ENCODE measurements around the gene FHOD3.

Gene FHOD3

GRCh38 chr18:36323421-36323820 lies 25.9 kb downstream of the FHOD3 start:
- no peak for DNase-seq

- no peak for DNase-seq
Measured at GRCh38 chr18:36325846-36326245, 28.3 kb downstream of the FHOD3 start.

GRCh38 chr18:36326771-36327170 lies 29.3 kb downstream of the FHOD3 start:
- no peak for DNase-seq

- DNase-seq: no peak
Measured at GRCh38 chr18:36327352-36328316, 30.1 kb downstream of the FHOD3 start.

DNA sequence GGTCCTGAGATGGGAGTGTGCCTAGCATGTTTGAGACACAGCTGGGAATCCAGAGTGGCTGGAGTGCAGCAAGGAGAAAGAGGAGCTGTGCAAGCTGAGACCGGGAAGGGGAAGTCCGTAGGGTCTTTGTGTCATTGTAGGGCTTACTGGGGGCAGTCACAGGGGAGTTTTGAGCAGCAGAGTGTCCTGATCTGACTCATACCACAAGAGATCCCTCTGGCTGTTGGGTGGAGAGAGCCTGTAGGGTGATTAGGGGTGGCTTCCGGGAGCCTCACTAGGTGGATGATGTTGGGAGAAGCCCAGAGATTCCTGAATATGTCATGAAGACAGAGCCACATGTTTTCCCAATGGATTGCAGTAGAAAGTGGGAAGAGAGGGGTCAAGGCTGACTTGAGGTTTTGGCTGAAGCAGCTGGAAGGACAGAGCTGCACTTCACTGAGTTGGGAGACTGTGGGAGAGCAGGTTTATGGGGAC lies 30.9 kb downstream of the FHOD3 start:
- no peak for DNase-seq

- DNase-seq: no peak
Measured at GRCh38 chr18:36328916-36329315, 31.4 kb downstream of the FHOD3 start.

- DNase-seq: no peak
Measured at GRCh38 chr18:36329684-36330434, 32.3 kb downstream of the FHOD3 start.

DNA sequence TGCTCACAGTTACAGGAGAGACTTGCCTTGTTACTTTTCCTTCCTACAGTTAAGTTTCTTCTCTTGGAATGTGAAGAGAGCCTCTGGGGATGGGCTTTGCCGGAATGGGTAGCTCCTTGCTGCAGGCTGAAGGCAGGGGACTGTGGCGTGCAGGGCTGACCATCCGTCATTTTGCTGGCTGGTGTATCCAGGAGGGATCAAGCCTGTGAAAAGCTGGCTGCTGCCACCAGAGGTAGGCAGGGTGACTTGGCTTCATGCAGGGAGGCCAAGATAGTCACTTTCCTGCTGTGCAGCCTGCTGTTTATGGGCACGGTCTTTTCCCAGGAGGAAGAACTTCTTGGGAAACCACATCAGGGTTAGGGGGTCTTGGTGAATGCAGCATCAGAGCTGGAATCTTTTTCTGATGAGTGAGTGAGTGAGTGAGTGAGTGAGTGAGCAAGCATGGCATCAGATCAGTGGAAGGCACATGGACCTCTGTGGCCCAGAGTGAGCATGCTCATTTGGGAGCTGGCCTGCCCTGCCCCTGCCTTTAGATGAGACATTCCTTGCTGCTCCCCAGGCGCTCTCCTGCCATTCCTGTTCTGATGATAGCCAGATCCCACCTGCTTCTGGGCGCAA lies 33.0 kb downstream of the FHOD3 start:
- no peak for DNase-seq

DNA sequence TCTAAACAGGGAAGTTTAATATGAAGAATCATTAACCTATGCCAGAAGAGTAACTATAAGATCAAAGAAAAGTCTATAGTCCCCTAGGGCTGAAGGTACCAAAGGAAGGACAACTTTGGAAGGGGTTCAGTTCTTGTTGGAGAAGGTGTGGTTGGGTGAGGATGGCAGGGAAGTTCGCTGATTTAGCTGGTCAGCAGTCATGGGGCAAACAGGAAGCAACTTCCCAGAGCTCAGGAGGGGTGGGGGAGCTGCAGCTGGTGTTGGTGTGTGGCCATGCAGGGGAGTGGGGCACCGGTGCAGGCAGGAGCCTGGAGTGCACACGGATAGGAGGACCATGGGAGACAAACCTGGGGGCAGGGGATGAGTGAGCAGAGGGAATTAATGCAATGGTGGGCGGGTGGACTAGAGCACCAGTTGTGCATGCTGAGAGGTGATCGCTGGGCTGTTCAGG lies 34.0 kb downstream of the FHOD3 start:
- no peak for DNase-seq

- DNase-seq: no peak
Measured at GRCh38 chr18:36333414-36333813, 35.9 kb downstream of the FHOD3 start.

DNA sequence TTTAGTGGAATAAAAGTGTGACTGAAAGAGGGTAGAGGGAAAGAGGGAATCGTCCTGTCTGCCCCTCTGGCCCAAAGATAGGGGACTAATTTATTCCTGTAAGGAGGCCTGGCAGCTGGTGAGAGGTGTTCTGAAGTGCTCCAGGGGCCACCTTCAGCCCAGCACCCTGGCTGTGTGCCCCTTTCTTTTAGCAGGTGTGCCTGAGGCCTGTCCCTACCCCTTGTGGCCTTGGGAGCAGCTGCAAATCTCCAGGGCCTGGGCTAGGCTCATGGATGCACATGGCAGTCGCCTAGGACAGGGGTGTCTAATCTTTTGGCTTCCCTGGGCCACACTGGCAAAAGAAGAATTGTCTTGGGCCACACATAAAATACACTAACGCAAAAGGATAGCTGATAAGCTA lies 37.3 kb downstream of the FHOD3 start:
- DNase-seq: peak; percentile 45

GRCh38 chr18:36335476-36336279 lies 38.2 kb downstream of the FHOD3 start:
- no peak for DNase-seq

GRCh38 chr18:36337679-36338402 lies 40.3 kb downstream of the FHOD3 start:
- DNase-seq: no peak

DNA sequence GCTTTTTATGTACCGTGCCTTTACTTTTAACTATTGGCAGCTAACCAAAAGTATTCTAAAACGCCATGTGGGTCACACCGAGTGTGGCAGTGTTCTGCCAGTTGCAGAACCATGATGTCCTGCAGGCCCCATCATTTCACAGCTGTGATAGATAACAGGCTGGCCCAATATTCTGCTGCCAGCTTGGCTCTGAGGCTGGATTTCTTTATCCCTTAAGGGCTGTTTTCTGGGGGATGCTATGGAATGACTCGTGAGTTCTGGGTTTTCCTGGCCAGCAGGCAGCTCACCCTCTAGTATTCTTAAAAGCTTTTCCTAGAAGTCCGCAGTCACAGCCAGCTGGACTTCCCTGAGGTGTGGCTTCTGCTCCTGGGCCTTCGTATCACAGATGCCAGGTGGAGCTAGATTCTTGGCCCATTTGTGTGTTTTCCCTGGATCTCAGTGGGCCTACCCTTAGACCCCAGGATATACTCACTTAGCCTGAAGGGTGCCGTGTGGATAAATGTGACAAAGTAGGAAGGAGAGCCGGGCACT lies 41.0 kb downstream of the FHOD3 start:
- DNase-seq: no peak

GRCh38 chr18:36340246-36340645 lies 42.7 kb downstream of the FHOD3 start:
- DNase-seq: no peak

DNA sequence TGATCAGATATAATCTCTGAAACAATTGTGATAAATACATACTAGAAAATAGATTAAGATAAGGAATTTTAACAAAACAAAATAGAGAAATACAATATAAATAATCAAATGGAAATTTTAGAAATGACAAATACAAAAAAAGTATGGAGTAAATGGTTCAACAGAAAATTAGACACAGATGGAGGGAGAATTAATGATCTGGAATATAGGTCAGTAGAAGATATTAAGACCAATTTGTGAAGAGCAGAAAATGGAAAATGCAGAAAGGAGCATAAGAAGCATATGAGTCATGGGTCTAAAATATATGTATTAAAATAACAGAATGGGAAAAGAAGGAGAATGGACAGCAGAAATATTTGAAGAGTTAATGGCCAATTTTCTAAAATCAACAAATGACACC lies 44.4 kb downstream of the FHOD3 start:
- no peak for DNase-seq

DNA sequence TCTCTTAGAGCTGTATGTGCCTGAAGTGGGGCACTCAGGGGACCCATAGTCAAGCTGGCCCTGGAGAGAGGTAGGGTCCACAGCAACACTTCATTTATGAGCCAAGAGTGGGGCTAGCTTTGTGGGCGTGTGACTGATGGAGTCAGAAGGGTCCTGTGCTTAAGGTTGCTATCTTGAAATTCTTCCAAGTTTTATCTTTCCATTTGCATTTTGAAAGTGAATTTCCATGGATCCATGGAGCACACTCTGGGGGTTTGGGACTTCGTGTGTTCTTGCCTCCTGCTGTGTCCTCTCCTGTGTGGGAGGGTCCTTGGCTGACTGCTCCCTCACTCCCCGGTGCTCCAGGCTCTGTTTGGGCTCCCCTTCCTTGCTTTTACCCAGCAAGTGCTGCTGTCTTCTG lies 50.8 kb downstream of the FHOD3 start:
- no peak for DNase-seq

GRCh38 chr18:36348971-36349417 lies 51.5 kb downstream of the FHOD3 start:
- no peak for DNase-seq

GRCh38 chr18:36349552-36349951 lies 52.0 kb downstream of the FHOD3 start:
- DNase-seq: no peak

GRCh38 chr18:36350251-36350651 lies 52.7 kb downstream of the FHOD3 start:
- no peak for DNase-seq

GRCh38 chr18:36350839-36351469 lies 53.4 kb downstream of the FHOD3 start:
- DNase-seq: no peak

Measured in NCI-H524 treated with DMSO at 0.1 percent for 48 hours (cell line).